KMS-11 (cell line): ENCODE measurements around the gene OR8D4.

Experiments
- H2AFZ ChIP-seq: fragments of 200-600 bp; sonication (generic); 2 replicates; pipeline ENCODE4 v1.6.1; 2016; ENCODE audit warnings: antibody characterized with exemption, mixed run types, low read depth
- H3K27ac ChIP-seq: fragments of 200-600 bp; sonication (generic); 2 replicates; pipeline ENCODE4 v1.6.1; 2016; ENCODE audit warnings: mild to moderate bottlenecking, mixed run types
- H3K27me3 ChIP-seq: fragments of 200-600 bp; sonication (generic); 2 replicates; pipeline ENCODE4 v1.6.1; 2017; ENCODE audit warnings: mild to moderate bottlenecking, low read depth, mixed run types, moderate library complexity; ENCODE audit not compliant: insufficient read depth
- H3K36me3 ChIP-seq: fragments of 200-600 bp; sonication (generic); 2 replicates; pipeline ENCODE4 v1.6.1; 2017; ENCODE audit warnings: mild to moderate bottlenecking, mixed run types; ENCODE audit not compliant: insufficient read depth
- H3K4me1 ChIP-seq: fragments of 200-600 bp; sonication (generic); 2 replicates; pipeline ENCODE4 v1.6.1; 2016; ENCODE audit warnings: mild to moderate bottlenecking, low read depth, mixed run types; ENCODE audit not compliant: poor library complexity, severe bottlenecking
- H3K4me2 ChIP-seq: fragments of 200-600 bp; sonication (generic); 2 replicates; pipeline ENCODE4 v1.7.0; 2016; ENCODE audit warnings: mild to moderate bottlenecking, mixed run types
- H3K4me3 ChIP-seq: fragments of 200-600 bp; sonication (generic); IDR thresholded peaks from 2 replicates; pipeline ENCODE4 v1.6.1; 2017; ENCODE audit warnings: low read depth, low read length, mixed read lengths; ENCODE audit not compliant: insufficient read depth
- H3K79me2 ChIP-seq: fragments of 200-600 bp; sonication (generic); 2 replicates; pipeline ENCODE4 v1.6.1; 2016; ENCODE audit warnings: low read depth, mixed run types; ENCODE audit not compliant: insufficient read depth
- H3K9ac ChIP-seq: fragments of 200-600 bp; sonication (generic); 2 replicates; pipeline ENCODE4 v1.6.1; 2016; ENCODE audit warnings: mild to moderate bottlenecking, mixed run types
- H4K20me1 ChIP-seq: fragments of 200-600 bp; sonication (generic); 2 replicates; pipeline ENCODE4 v1.6.1; 2016; ENCODE audit warnings: mild to moderate bottlenecking, mixed run types; ENCODE audit not compliant: insufficient read depth
- CTCF ChIP-seq: fragments of 200-600 bp; sonication (generic); conservative IDR thresholded peaks from 2 replicates; pipeline ENCODE4 v1.6.1; 2017; ENCODE audit warnings: low read depth, mild to moderate bottlenecking, antibody characterized with exemption, low read length, moderate library complexity, mixed read lengths

Gene OR8D4

GRCh38 chr11:123942413-123942812 lies 40.4 kb downstream of the OR8D4 start:
- no peak for TF ChIP-seq CTCF
- Histone ChIP-seq H2AFZ (no peak overlapping the region), H3K4me3 (no peak overlapping the region), H3K27ac (no peak overlapping the region), H3K4me1 (no peaks in the 10 kb centered on the region), H3K79me2 (no peaks in the 10 kb centered on the region), H3K4me2 (no peak overlapping the region), H3K36me3 (no peaks in the 10 kb centered on the region), H4K20me1 (no peaks in the 10 kb centered on the region), H3K9ac (no peak overlapping the region), H3K27me3 (no peaks in the 10 kb centered on the region)

GRCh38 chr11:123943738-123944137 lies 41.8 kb downstream of the OR8D4 start, which contains the start of gene OR6T1:
OR6T1 (minus strand) TSS chr11:123943838; CDS start chr11:123943838, 0 bp downstream.
- no peaks in the 10 kb centered on the region for H3K27me3 ChIP-seq
- no peak for TF ChIP-seq CTCF
- H2AFZ ChIP-seq: no peak within 1 kb of the TSS
- no peaks in the 10 kb centered on the region for H3K79me2 ChIP-seq
- no peak within 1 kb of the TSS for H3K4me2 ChIP-seq
- H3K4me1 ChIP-seq: no peaks in the 10 kb centered on the region
- H3K36me3 ChIP-seq: no peaks in the 10 kb centered on the region
- H3K4me3 ChIP-seq: no peak within 1 kb of the TSS
- H3K27ac ChIP-seq: no peak within 1 kb of the TSS
- no peaks in the 10 kb centered on the region for H4K20me1 ChIP-seq
- no peak within 1 kb of the TSS for H3K9ac ChIP-seq

DNA sequence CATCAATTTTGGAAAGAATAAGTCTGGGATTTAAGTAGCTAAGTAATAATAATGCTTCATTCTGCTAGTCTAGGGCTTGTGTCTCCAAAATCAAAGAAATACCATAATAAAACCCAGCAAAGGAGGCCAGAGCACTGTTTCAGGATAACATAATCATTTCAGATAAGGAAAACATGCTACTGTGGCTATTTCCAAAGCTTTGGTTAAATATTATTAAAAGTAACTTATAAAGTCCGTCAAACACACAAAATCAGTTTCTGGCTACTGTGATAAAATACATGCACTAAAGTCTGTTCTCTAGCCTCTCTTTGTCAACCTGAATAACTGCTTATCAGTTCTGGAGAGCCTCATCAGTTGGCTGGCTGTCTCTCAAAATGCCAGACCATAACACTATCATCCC lies 43.2 kb downstream of the OR8D4 start:
- Histone ChIP-seq H2AFZ (no peak overlapping the region), H3K4me2 (no peak overlapping the region), H3K4me3 (no peak overlapping the region), H3K4me1 (no peaks in the 10 kb centered on the region), H3K9ac (no peak overlapping the region), H4K20me1 (no peaks in the 10 kb centered on the region), H3K79me2 (no peaks in the 10 kb centered on the region), H3K27me3 (no peaks in the 10 kb centered on the region), H3K36me3 (no peaks in the 10 kb centered on the region), H3K27ac (no peak overlapping the region)
- TF ChIP-seq CTCF: no peak

GRCh38 chr11:123956752-123957151 lies 54.8 kb downstream of the OR8D4 start:
- H3K4me2 ChIP-seq: no peak overlapping the region
- no peaks in the 10 kb centered on the region for H3K27me3 ChIP-seq
- TF ChIP-seq CTCF: no peak
- H4K20me1 ChIP-seq: no peaks in the 10 kb centered on the region
- no peak overlapping the region for H3K9ac ChIP-seq
- H3K79me2 ChIP-seq: no peaks in the 10 kb centered on the region
- H3K4me3 ChIP-seq: no peak overlapping the region
- no peaks in the 10 kb centered on the region for H3K36me3 ChIP-seq
- H3K27ac ChIP-seq: no peak overlapping the region
- H3K4me1 ChIP-seq: no peaks in the 10 kb centered on the region
- H2AFZ ChIP-seq: no peak overlapping the region
